HEK293 (cell line): ENCODE results near the gene AK3.

Source experiments
- GLI2 ChIP-seq: fragments of 450-650 bp; formaldehyde crosslinking; IDR thresholded peaks from 2 replicates; pipeline ENCODE4; 2017; ENCODE audit warnings: missing biosample characterization, missing genetic modification characterization, low read depth, borderline replicate concordance
- OVOL3 ChIP-seq: fragments of 450-650 bp; formaldehyde crosslinking; IDR thresholded peaks from 2 replicates; pipeline ENCODE4 v1.5.1; 2016; ENCODE audit warnings: missing biosample characterization, missing genetic modification characterization
- PRDM2 ChIP-seq: fragments of 450-650 bp; formaldehyde crosslinking; IDR thresholded peaks from 2 replicates; pipeline ENCODE4 v1.5.1; 2016; ENCODE audit warnings: missing biosample characterization, missing genetic modification characterization, borderline replicate concordance
- SP7 ChIP-seq: fragments of 450-650 bp; formaldehyde crosslinking; IDR thresholded peaks from 2 replicates; pipeline ENCODE4 v1.5.1; 2016; ENCODE audit warnings: missing biosample characterization, missing genetic modification characterization
- WT1 ChIP-seq: fragments of 450-650 bp; formaldehyde crosslinking; IDR thresholded peaks from 2 replicates; pipeline ENCODE4 v1.5.1; 2016; ENCODE audit warnings: missing biosample characterization, missing genetic modification characterization
- YY1 ChIP-seq: fragments of 450-650 bp; formaldehyde crosslinking; IDR thresholded peaks from 2 replicates; pipeline ENCODE4 v1.5.1; 2018; ENCODE audit warnings: missing biosample characterization, missing genetic modification characterization
- ZBTB8A ChIP-seq: fragments of 450-650 bp; formaldehyde crosslinking; IDR thresholded peaks from 2 replicates; pipeline ENCODE4 v1.5.1; 2016; ENCODE audit warnings: missing biosample characterization, missing genetic modification characterization
- ZNF10 ChIP-seq: fragments of 450-650 bp; formaldehyde crosslinking; IDR thresholded peaks from 2 replicates; pipeline ENCODE4 v1.5.1; 2017; ENCODE audit warnings: missing biosample characterization, missing genetic modification characterization
- ZNF138 ChIP-seq: fragments of 450-650 bp; formaldehyde crosslinking; IDR thresholded peaks from 2 replicates; pipeline ENCODE4 v1.5.1; 2016; ENCODE audit warnings: missing biosample characterization, missing genetic modification characterization, borderline replicate concordance
- ZNF391 ChIP-seq: fragments of 450-650 bp; formaldehyde crosslinking; IDR thresholded peaks from 2 replicates; pipeline ENCODE4 v1.5.1; 2016; ENCODE audit warnings: low read depth, missing biosample characterization, missing genetic modification characterization, borderline replicate concordance
- ZNF416 ChIP-seq: fragments of 450-650 bp; formaldehyde crosslinking; IDR thresholded peaks from 2 replicates; pipeline ENCODE4 v1.5.1; 2016; ENCODE audit warnings: missing biosample characterization, missing genetic modification characterization
- ZNF48 ChIP-seq: fragments of 450-650 bp; formaldehyde crosslinking; IDR thresholded peaks from 2 replicates; pipeline ENCODE4 v1.5.1; 2016; ENCODE audit warnings: missing biosample characterization, missing genetic modification characterization
- ZNF514 ChIP-seq: fragments of 450-650 bp; formaldehyde crosslinking; IDR thresholded peaks from 2 replicates; pipeline ENCODE4 v1.5.1; 2016; ENCODE audit warnings: missing biosample characterization, missing genetic modification characterization
- ZNF560 ChIP-seq: fragments of 450-650 bp; formaldehyde crosslinking; IDR thresholded peaks from 2 replicates; pipeline ENCODE4 v1.5.1; 2017; ENCODE audit warnings: missing biosample characterization, missing genetic modification characterization, borderline replicate concordance
- ZNF561 ChIP-seq: fragments of 450-650 bp; IDR thresholded peaks from 2 replicates; pipeline ENCODE4 v1.5.1; 2018; ENCODE audit warnings: missing biosample characterization, missing genetic modification characterization, borderline replicate concordance
- ZNF571 ChIP-seq: fragments of 450-650 bp; formaldehyde crosslinking; IDR thresholded peaks from 2 replicates; pipeline ENCODE4 v1.5.0; 2017; ENCODE audit warnings: missing biosample characterization, missing genetic modification characterization
- ZNF747 ChIP-seq: fragments of 450-650 bp; formaldehyde crosslinking; IDR thresholded peaks from 2 replicates; pipeline ENCODE4 v1.5.1; 2016; ENCODE audit warnings: missing biosample characterization, missing genetic modification characterization
- TF ChIP-seq, protein P1 (sequence below): fragments of 450-650 bp; formaldehyde crosslinking; IDR thresholded peaks from 2 replicates; pipeline ENCODE4 v1.5.0; 2017; ENCODE audit warnings: missing biosample characterization, missing genetic modification characterization, borderline replicate concordance
- TF ChIP-seq, protein P2 (sequence below): fragments of 450-650 bp; formaldehyde crosslinking; IDR thresholded peaks from 2 replicates; pipeline ENCODE4 v1.5.1; 2016; ENCODE audit warnings: missing biosample characterization, missing genetic modification characterization, low read depth
- TF ChIP-seq, protein P3 (sequence below): fragments of 450-650 bp; formaldehyde crosslinking; IDR thresholded peaks from 2 replicates; pipeline ENCODE4 v1.5.1; 2016; ENCODE audit warnings: missing biosample characterization, missing genetic modification characterization
- TF ChIP-seq, protein P4 (sequence below): fragments of 450-650 bp; formaldehyde crosslinking; IDR thresholded peaks from 2 replicates; pipeline ENCODE4 v1.5.1; 2016; ENCODE audit warnings: missing biosample characterization, missing genetic modification characterization

The AK3 gene

DNA sequence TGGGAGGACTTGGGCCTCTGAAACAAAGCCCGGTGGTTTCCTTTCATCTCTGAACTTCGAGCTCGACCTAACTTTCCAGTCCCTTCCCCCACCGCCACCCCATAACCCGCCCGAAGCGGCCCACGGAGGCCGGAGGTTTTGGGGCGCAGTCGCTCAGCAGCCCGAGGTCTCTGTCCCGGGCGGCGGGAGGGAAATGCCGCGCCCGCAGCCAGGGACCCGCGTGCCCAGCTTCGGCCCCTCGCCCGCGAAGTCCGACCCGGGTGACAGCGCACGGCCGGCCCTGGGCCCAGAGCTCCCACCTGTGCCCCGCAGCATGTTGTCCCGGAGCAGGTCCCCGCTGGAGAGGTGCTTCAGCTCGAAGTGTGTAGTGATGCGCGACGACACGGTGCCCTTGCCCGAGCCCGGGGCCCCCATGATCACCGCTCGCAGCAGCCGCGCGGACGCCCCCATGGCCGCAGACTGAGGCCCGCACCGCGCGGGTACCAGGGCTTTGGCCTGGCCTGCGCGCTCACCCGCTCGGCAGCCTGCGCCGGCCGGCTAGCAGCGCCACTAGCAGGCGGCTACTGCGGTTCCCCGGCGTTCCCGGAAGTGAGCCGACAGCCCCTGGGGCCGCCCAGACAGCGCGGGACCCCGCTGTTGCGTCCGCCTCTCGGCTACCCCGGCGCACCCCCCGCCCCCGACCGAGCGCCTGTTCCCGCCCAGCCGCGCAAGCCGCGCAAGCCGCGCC is at the start of gene AK3 (continued):
- TF ChIP-seq PRDM2 (no peak), WT1 (tag by site-specific recombination) (no peak), ZNF561 (peak; percentile 76; the same call in 1 of the 2 replicates), ZNF138 (no peak), ZNF391 (tag by site-specific recombination) (no peak), ZNF571 (no peak), ZNF560 (tag by site-specific recombination) (no peak), ZNF48 (tag by site-specific recombination) (no peak), OVOL3 (tag by site-specific recombination) (no peak), SP7 (tag by site-specific recombination) (peak; percentile 29; the same call in 1 of the 2 replicates), ZNF416 (tag by site-specific recombination) (no peak), ZBTB8A (tag by site-specific recombination) (peak; percentile 40), ZNF10 (tag by site-specific recombination) (no peak), ZNF747 (tag by site-specific recombination) (no peak), ZNF514 (tag by site-specific recombination) (no peak), GLI2 (no peak), YY1 (tag by site-specific recombination) (peak; percentile 60; the same call in 1 of the 2 replicates)
- TF ChIP-seq, protein P1, sequence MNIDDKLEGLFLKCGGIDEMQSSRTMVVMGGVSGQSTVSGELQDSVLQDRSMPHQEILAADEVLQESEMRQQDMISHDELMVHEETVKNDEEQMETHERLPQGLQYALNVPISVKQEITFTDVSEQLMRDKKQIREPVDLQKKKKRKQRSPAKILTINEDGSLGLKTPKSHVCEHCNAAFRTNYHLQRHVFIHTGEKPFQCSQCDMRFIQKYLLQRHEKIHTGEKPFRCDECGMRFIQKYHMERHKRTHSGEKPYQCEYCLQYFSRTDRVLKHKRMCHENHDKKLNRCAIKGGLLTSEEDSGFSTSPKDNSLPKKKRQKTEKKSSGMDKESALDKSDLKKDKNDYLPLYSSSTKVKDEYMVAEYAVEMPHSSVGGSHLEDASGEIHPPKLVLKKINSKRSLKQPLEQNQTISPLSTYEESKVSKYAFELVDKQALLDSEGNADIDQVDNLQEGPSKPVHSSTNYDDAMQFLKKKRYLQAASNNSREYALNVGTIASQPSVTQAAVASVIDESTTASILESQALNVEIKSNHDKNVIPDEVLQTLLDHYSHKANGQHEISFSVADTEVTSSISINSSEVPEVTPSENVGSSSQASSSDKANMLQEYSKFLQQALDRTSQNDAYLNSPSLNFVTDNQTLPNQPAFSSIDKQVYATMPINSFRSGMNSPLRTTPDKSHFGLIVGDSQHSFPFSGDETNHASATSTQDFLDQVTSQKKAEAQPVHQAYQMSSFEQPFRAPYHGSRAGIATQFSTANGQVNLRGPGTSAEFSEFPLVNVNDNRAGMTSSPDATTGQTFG (tag by site-specific recombination) = no peak
- TF ChIP-seq, protein P2, sequence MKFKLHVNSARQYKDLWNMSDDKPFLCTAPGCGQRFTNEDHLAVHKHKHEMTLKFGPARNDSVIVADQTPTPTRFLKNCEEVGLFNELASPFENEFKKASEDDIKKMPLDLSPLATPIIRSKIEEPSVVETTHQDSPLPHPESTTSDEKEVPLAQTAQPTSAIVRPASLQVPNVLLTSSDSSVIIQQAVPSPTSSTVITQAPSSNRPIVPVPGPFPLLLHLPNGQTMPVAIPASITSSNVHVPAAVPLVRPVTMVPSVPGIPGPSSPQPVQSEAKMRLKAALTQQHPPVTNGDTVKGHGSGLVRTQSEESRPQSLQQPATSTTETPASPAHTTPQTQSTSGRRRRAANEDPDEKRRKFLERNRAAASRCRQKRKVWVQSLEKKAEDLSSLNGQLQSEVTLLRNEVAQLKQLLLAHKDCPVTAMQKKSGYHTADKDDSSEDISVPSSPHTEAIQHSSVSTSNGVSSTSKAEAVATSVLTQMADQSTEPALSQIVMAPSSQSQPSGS (tag by site-specific recombination) = no peak
- TF ChIP-seq, protein P3, sequence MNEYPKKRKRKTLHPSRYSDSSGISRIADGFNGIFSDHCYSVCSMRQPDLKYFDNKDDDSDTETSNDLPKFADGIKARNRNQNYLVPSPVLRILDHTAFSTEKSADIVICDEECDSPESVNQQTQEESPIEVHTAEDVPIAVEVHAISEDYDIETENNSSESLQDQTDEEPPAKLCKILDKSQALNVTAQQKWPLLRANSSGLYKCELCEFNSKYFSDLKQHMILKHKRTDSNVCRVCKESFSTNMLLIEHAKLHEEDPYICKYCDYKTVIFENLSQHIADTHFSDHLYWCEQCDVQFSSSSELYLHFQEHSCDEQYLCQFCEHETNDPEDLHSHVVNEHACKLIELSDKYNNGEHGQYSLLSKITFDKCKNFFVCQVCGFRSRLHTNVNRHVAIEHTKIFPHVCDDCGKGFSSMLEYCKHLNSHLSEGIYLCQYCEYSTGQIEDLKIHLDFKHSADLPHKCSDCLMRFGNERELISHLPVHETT (tag by site-specific recombination) = no peak
- TF ChIP-seq, protein P4, sequence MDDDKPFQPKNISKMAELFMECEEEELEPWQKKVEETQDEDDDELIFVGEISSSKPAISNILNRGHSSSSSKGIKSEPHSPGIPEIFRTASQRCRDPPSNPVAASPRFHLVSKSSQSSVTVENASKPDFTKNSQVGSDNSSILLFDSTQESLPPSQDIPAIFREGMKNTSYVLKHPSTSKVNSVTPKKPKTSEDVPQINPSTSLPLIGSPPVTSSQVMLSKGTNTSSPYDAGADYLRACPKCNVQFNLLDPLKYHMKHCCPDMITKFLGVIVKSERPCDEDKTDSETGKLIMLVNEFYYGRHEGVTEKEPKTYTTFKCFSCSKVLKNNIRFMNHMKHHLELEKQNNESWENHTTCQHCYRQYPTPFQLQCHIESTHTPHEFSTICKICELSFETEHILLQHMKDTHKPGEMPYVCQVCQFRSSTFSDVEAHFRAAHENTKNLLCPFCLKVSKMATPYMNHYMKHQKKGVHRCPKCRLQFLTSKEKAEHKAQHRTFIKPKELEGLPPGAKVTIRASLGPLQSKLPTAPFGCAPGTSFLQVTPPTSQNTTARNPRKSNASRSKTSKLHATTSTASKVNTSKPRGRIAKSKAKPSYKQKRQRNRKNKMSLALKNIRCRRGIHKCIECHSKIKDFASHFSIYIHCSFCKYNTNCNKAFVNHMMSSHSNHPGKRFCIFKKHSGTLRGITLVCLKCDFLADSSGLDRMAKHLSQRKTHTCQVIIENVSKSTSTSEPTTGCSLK (tag by site-specific recombination) = no peak
